Measurements from ENCODE around the gene TRPM2.

DNA sequence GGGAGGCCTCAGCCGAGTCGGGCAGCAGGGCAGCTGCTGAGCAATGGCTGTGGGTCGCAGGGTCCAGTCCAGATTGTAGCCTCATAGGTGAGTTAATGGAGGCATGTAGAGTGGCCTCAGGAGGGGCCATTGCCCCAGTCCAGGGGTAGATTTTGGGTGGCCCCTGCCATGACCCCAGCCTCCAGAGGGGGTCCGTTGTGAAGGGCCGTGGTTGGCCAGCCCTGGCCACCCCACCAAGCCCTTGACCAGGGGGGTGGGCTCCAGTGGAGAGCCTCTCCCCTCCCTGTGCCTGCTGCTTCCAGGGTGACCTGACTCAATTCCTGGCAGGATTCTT is 26.1 kb downstream of the TRPM2 start:
- TF ChIP-seq CTCF (IDR thresholded peaks at IDR 0.05) (no peak), ZFX (IDR thresholded peaks at IDR 0.05; ENCODE audit: borderline replicate concordance) (no peak)
